ENCODE measurements around the gene GLS.

The GLS gene

GRCh38 chr2:190887089-190887488 lies 6.5 kb downstream of the GLS start:
- no peak for FAIRE-seq

DNA sequence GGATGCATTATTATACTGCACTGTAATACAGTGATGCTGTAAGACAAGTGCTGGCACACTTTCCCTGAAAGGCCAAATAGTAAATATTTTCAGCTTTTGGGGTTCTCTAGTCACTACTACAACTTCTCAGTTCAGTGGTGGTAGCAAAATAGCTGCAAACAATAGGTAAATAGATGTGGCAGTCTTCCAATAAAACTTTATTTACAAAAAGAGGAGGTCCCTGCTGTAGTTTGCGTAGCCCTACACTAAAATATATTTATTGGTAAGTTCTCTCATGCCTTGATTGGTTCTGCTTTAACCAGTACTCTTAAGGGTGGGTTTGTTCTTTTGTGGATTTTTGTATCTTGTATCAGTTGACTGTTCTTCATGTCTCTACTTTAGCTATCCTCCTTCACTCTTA lies 7.8 kb downstream of the GLS start:
- no peak for FAIRE-seq

- FAIRE-seq = no peak
These were observed 8.7 kb downstream of the GLS start for GRCh38 chr2:190889175-190889943.

GRCh38 chr2:190891372-190891771 lies 10.8 kb downstream of the GLS start:
- FAIRE-seq = no peak

- no peak for FAIRE-seq
These were observed 11.3 kb downstream of the GLS start for GRCh38 chr2:190891889-190892288.

- no peak for FAIRE-seq
These were observed 12.5 kb downstream of the GLS start for GRCh38 chr2:190893157-190893556.

DNA sequence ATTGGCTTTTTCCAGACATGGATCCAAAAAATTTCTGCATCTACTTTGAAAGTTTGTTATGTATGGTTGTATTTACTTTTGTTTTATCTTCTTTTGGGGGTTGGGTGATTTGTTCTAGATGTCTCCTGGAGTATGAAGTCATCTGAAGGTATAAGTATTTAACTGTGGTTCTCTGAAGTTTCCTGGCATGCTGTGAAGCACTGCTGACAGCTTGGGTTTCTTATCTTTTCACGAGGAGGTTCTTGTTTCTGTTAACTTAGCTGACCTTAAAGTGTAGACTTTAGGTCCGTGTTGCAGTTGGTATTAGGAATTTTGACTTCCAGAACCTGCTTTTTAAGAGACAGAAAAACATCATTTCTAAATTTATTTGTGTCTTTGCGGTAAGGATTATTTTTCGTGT lies 15.9 kb downstream of the GLS start:
- FAIRE-seq = no peak

GRCh38 chr2:190903693-190904450 lies 23.3 kb downstream of the GLS start:
- peak; percentile 33 for FAIRE-seq

- no peak for FAIRE-seq
These were observed 24.1 kb downstream of the GLS start for GRCh38 chr2:190904640-190905261.

DNA sequence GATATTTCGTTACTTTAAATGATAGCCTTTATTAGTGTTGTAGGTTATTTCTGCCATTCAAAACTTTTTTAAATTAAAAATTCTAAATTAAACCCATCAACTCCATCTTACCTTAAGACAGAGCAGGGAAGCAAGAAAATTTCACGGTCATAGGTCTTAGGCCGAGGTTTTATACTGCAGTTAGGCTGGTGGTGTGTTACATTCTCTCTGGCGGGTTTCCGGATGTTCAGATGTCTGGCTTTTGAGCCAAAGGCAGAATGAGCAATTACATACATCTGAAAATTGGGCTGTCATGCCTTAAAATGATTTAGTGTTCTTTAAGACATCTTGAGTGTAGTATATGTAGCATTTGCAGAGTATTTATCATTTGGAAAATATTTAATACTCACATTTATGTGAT lies 27.9 kb downstream of the GLS start:
- no peak for FAIRE-seq

GRCh38 chr2:190909680-190910079 lies 29.1 kb downstream of the GLS start:
- no peak for FAIRE-seq

- FAIRE-seq = peak; percentile 67
These were observed 29.9 kb downstream of the GLS start for GRCh38 chr2:190910341-190911136.

DNA sequence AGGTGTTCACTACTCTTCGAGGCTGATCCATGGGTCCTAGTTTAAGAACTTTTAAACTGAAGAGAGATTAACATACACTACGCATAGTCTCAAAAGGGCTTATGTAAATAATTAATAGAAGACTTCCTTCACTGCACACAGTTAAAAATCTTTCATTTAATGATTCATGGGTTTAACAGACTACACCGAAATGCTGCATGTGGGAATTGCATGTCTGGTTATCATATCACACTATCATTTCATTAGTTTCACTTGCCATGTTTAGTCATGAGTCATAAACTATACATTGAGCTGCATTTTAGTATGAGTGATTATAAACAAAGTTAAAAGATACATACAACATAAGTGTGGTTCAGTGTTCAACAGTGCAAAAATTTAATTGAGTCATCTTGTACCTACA lies 31.2 kb downstream of the GLS start:
- FAIRE-seq = no peak

DNA sequence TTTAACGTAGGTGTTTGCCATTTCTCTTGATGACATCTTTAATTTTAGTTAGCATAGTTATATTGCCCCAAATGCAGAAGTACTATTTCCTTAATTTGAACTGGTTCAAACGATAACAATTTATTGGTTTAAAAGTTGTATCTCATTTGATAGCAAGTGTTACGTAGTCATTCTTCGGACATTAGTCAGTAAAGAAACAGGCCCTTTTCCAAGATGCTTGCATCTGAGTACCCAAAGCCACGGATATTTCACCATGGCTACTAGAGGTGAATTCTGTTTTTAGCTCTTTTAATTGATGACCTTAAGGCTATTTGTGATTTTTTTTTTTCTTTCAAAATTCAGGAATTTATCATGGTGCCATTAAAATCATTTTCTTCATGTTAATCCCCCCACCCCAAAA lies 32.1 kb downstream of the GLS start:
- no peak for FAIRE-seq

GRCh38 chr2:190913725-190914124 lies 33.1 kb downstream of the GLS start:
- no peak for FAIRE-seq

DNA sequence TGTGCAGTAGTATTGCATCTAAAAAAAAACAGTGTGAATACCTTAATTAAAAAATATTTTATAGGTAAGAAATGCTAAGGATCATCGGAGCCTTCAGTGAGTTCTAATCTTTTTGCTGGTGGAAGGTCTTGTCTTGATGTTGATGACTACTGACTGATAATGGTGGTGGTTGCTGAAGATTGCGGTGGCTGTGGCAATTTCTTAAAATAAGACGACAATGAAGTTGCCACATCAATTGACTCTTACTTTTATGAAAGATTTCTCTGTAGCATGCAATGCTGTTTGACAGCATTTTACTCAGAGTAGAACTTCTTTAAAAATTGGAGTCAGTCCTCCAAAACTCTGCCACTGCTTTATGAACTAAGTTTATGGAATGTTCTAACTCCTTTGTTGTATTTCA lies 36.2 kb downstream of the GLS start:
- FAIRE-seq = no peak

DNA sequence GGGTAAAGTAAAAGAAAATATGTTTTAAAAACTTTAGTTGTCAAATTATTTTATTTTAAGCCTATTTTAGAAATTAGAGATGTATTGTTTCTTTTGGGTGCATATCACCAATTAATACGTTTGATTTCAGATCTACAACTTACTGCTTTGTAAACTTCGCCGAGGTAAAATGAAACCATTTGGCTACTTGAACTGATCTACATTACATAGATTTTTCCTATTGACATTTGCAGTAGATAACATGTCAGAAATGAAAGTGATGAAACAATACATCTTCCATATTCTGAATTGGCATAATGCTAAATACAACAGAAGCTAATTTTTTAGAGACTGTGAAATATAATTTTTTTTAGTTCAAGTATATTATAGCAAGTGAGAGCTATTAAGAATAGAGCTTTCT lies 39.5 kb downstream of the GLS start:
- no peak for FAIRE-seq

DNA sequence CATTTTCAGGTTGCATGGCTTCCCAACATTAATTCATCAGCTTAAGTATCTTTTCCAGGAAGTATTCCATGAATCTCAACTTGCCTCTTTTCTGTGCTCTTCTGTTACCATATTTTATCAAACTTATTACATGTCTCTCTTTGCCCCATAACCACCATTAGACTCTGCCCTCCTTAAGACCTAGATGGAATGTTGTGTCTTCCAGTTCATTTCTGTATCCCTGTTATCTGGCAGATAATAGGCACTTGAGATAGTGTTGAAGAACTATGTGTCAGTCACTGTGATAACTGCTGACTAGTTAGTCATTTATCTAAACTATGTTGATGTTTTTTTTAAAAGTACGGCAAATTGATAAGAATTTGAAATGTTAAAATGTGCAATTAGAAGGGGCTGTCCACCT lies 41.8 kb downstream of the GLS start:
- FAIRE-seq = no peak

GRCh38 chr2:190927301-190927700 lies 46.7 kb downstream of the GLS start:
- peak; percentile 4 for FAIRE-seq

DNA sequence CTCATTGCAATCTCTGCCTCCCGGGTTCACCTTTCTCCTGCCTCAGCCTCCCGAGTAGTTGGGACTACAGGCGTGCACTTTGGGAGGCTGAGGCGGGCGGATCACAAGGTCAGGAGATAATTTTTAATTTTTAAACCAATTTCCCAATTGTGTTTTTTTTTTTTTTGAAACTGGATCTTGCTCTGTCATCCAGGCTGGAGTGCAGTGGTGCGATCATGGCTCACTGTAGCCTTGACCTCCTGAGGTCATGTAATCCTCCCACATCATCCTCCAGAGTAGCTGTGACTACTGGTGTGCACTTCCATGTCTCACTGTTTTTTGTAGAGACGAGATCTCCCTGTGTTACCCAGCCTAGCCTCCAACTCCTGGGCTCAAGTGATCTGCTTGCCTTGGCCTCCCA lies 49.3 kb downstream of the GLS start:
- FAIRE-seq = no peak

- no peak for FAIRE-seq
These were observed 49.8 kb downstream of the GLS start for GRCh38 chr2:190930411-190930810.

DNA sequence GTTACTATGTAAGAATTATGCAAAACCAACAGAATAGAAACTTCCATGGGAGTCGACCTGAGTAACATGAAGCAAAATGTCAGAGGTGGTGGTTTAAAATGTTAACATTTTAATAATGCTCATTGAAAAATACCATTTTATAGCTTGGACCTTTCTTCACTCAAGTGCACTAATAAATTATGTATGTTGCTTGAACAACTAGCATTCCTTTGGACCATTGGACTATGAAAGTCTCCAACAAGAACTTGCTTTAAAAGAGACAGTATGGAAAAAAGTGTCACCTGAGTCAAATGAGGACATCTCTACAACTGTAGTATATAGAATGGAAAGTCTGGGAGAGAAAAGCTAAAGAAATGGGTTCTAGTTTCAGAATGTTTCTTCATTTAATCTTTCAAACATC lies 51.9 kb downstream of the GLS start:
- FAIRE-seq = no peak

DNA sequence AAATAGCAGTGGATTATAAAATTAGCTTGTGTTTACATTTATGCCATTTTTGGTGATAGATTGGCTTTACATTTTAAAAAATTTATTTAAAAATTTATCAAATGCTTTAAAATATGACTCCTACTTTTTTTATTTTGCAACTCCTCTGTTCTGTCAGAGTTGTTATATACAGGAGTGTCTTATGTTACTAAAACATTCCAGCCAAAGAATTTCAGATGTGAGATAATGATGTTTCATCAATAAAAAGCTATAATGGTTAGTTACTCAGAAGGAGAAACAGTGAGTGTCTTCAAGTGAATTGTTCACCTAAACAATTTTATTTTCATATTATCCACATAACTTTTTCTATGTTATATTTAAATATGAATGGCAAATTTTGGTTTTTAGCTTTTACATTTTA lies 52.7 kb downstream of the GLS start:
- no peak for FAIRE-seq

All from endometrium (tissue), 2 donors.